Measurements from ENCODE around the gene FBXL12. TPM values are rescaled to one million over a fixed set of nuclear protein-coding genes. Genes with fewer than 3 reads are reported as not detected.

Gene FBXL12
- total and polyA plus RNA-seq, 2 of the 4 experiments (the other 2 are of a cell fraction) = 8.1 to 42.6 TPM

- Histone ChIP-seq H4K5ac (ENCODE audit: low read depth, low read length) (no peak overlapping the region), H3K4me1 (ENCODE audit: control insufficient read depth, insufficient read depth, low read length) (peaks cover 5% of the 10 kb centered on the region), H4K8ac (ENCODE audit: low read depth in 2 of 2, low read length in 2 of 2) (no peak overlapping the region), H3K9ac (ENCODE audit: low read depth, low read length) (no peak overlapping the region), H3K4ac (ENCODE audit: low read depth, low read length) (no peak overlapping the region), H2BK15ac (ENCODE audit: low read depth, low read length) (no peak overlapping the region), H3K79me1 (ENCODE audit: low read depth in 1 of 2, low read length in 2 of 2) (peaks cover 20 to 78% of the 10 kb centered on the region in 2 experiments), H2AFZ (replicated peaks; ENCODE audit: low read length, poor library complexity) (no peak overlapping the region), H3K27ac (ENCODE audit: insufficient read depth, low read length) (no peak overlapping the region), H3K4me3 (ENCODE audit: insufficient read depth, low read depth, low read length) (no peak overlapping the region), H4K91ac (ENCODE audit: insufficient read depth, low read depth, low read length) (no peak overlapping the region), H3K18ac (ENCODE audit: low read depth, low read length) (no peak overlapping the region), H2BK5ac (ENCODE audit: low read depth, low read length, poor library complexity, severe bottlenecking) (no peak overlapping the region), H3K9me3 (ENCODE audit: control insufficient read depth, insufficient read depth, low read length) (no peaks in the 10 kb centered on the region), H3K14ac (replicated peaks; ENCODE audit: low read depth, low read length) (no peak overlapping the region), H3K23ac (ENCODE audit: low read depth, low read length) (no peak overlapping the region), H3K4me2 (ENCODE audit: low read depth, low read length) (no peak overlapping the region), H3K36me3 (ENCODE audit: control insufficient read depth, insufficient read depth, low read length) (peaks cover 53% of the 10 kb centered on the region), H3K27me3 (ENCODE audit: control insufficient read depth, insufficient read depth, low read length) (no peaks in the 10 kb centered on the region), H2AK9ac (replicated peaks; ENCODE audit: low read depth, low read length, poor library complexity) (no peak overlapping the region), H3K56ac (ENCODE audit: extremely low read depth, insufficient read depth, low read length) (no peak overlapping the region), H4K20me1 (ENCODE audit: insufficient read depth, low read length) (peaks cover 20% of the 10 kb centered on the region), H2BK120ac (ENCODE audit: low read depth, low read length) (no peak overlapping the region), H3K9me1 (ENCODE audit: insufficient read depth, low read length) (peaks cover 9% of the 10 kb centered on the region; the same call in 1 of the 2 replicates), H2BK20ac (ENCODE audit: low read depth, low read length) (no peak overlapping the region), H2AK5ac (ENCODE audit: low read depth, low read length) (no peak overlapping the region)
- WGBS, 2 experiments (ENCODE audit: extremely low coverage in 2 of 2, insufficient read length in 1 of 2) = 80% methylated on average over 3 of the region's 9 CpGs; no CpG with 5 or more reads in 1 of the 2 experiments
- dilution Hi-C loops (cut with HindIII; ENCODE audit: low sequenced_read_pairs, unreplicated experiment) = no loop called here
- in situ Hi-C loops (cut with MboI; ENCODE audit: low sequenced_read_pairs) = no loop called here
- intact Hi-C loops (cut with micrococcal nuclease) = no loop called here
- ChIA-PET POLR2A (ENCODE audit: unreplicated experiment) (no interaction called here), CTCF (no interaction called here)
- DNase-seq = no peak
- ATAC-seq (ENCODE audit: low read depth) = no peak
- BruUV-seq (replicated peaks) = no TSS peak
- TF ChIP-seq CEBPB (IDR thresholded peaks at IDR 0.05; ENCODE audit: low read depth, low read length) = no peak
- TF ChIP-seq POLR2A (IDR thresholded peaks at IDR 0.05; ENCODE audit: low read depth, low read length) = no peak
Measured at GRCh38 chr19:9842834-9843625, 24.2 kb upstream of the FBXL12 start.
